NOMO-1 treated with dmso at 0.1 percent for 144 hours (cell line): ENCODE results near the gene NPBWR2.
"Not testable (repeated sequence)": the region's sequence is repeated elsewhere in the genome, so short reads cannot be mapped to it uniquely, and the experiment has no call there.

Source experiments
- DNase-seq: peaks from one replicate; lab custom pipeline; 2025; ENCODE audit not compliant: unreplicated experiment; lab: John Stamatoyannopoulos, UW

NPBWR2 gene

GRCh38 chr20:64087226-64087825, 20.0 kb downstream of the NPBWR2 start:
- not testable (repeated sequence) for DNase-seq

DNA sequence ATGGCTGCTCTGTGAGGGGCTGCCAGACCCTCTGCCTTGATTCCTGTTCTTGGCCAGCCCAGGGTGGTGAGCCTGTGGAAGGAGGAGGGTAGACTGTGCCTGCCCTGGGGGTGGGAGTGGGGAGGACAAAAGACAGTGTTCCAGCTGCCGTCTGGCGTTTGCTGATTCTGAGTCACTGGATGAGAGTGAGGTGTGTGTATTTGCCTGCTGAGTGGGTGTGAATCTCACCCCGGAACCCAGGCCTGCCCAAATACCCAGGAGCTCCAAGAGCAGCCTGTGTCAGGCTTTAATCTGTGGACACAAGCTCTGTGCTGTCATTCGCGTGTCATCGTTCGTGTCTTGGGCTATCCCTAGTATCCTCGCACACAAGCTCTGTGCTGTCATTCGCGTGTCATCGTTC, 20.6 kb downstream of the NPBWR2 start:
- DNase-seq, result no peak

DNA sequence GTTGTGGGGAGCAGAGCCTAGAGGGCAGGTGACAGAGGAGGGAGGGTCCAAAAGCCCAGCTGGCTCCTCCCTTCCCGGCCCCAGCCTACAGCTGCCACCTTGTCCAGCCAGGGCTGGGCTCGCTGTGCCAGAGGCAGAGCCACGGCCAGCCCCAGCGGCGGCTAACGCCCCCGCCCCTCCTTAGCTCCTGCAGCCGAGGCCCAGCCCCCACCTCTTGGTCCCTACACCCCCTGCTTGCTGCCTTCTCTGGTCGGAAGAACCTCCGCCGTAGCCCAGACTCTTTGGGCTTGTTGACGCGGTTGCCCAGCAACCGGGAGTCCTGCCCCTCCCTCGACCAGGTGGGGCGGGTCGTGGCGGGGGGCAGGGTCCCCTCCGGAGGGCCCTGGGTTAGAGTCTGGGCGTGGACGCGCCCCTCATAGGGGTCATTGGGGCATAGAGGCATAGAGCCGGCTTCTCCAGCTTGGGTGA, 22.6 kb downstream of the NPBWR2 start:
- DNase-seq, result no peak

- no peak for DNase-seq
These were observed 23.3 kb downstream of the NPBWR2 start, which contains the start of gene LKAAEAR1 for GRCh38 chr20:64083804-64084684. Gene LKAAEAR1 (minus strand): TSS chr20:64084398. CDS start chr20:64084219, 179 bp downstream.

DNA sequence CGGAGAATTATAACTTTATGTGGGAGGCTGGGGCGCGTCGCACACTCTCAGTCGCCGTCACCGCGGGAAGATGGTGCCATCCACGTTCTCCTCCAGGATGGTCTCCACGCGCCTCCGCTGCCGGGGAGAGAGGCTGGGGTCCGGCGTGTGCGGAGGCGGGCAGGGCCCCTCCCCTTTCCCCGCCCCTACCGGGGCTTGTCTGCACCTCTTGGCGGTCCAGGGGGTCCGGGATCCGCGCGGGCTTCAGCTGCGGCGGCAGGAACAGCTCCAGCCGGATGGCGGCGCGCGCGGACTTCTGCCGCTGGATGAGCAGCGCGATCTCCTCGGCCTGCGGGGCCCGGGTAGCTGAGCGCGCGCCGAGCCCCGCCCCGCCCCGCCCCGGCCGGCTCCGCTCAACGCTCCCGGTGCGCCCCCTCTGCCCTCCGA, 24.0 kb downstream of the NPBWR2 start:
- peak; percentile 29 for DNase-seq

DNA sequence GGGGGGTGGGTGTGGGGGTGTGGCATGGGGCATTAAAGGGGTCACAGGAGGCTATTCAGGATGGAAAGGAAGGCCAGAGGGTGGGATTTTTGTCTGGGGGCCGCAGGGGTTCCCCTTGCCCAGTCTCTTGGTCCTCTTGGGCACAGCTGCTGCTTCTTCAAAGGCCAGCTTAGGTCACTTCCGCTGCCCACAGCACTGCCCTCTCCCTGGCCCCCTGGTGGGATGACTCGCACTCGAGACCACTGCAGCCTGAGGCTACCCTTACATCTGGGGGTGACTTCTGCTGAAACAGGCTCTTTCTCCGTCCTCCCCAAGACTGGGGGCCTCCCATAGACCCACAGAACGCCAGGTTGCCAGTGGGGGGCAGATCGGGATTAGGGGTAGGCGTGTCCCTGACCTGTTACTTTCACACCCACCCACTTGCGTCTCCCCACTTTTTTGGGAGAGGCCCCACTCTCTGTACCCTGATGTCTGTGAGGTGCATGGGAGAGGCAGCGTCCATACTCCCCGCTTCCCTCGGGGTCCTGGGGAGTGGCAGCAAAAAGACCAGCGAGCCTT, 24.5 kb downstream of the NPBWR2 start:
- no peak for DNase-seq

- no peak for DNase-seq
These were observed 25.1 kb downstream of the NPBWR2 start for GRCh38 chr20:64082126-64082731.

- DNase-seq, result no peak
These were observed 25.8 kb downstream of the NPBWR2 start for GRCh38 chr20:64081624-64081964.

- no peak for DNase-seq
These were observed 26.3 kb downstream of the NPBWR2 start for GRCh38 chr20:64080813-64081623.

GRCh38 chr20:64080013-64080812, 27.2 kb downstream of the NPBWR2 start, which contains the start of gene OPRL1:
Gene OPRL1 (plus strand): TSS chr20:64080082. CDS start chr20:64092721, 12,639 bp downstream.
- DNase-seq, result no peak

DNA sequence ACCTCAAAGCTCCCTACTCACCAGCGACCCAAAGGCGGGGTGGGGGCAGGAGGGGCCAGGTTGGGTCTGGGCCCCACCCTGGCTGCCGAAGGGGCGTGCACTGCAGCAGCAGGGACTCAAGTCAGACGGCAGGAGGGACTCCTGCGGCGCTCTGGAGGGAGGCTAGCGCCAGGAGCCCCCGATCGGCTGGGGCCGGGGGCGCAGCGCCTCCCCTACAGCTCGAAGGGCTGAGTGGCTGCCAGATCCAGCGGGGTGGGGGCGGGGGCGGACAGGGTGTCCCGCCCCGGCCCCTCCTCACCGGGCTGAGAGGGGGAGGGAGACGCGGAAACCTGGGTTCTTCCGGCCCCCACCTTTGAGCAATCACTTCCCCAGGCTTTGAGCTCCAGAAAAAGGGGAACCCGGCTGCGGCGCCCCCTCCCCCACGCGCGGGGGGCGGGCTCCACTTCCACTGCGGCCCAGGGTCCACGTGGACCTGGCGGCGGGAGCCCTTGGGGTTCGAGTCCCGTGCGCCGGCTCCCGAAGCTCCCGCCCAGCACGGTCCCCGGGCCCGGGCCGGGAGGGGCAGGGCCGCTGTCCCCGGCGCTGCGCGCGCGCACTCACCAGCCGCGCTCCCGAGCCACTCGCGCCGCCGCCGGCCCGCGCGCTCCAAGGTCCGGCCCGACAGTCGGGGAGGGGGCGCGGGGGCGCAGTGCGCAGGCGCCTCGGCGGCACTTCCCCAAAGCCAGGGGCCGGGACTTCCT, 27.9 kb downstream of the NPBWR2 start, which contains the start of gene RGS19:
Gene RGS19, minus strand, starts transcription at position 246 of the 740 bp plus-strand sequence. CDS start 2,632 bp downstream, outside the sequence.
- peak; percentile 96 for DNase-seq

DNA sequence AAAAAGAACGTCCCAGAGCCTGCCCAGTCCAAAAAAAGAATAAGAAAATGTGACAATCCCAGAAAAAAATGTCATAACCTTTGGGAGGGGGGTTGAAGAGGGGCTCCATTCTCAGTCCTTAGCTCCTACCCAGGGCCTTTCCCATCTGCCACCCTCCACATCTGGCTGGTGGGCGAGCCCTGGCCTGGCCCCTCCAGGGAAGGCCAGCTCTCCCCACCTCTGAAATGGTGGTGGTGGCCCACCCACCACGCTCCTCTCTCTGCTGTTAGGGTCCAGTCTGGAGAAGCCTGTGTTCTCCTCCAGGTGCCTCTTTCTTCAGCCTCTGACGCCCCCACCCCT, 28.5 kb downstream of the NPBWR2 start:
- no peak for DNase-seq

- DNase-seq, result peak; percentile 48
These were observed 29.4 kb downstream of the NPBWR2 start for GRCh38 chr20:64077876-64078551.

DNA sequence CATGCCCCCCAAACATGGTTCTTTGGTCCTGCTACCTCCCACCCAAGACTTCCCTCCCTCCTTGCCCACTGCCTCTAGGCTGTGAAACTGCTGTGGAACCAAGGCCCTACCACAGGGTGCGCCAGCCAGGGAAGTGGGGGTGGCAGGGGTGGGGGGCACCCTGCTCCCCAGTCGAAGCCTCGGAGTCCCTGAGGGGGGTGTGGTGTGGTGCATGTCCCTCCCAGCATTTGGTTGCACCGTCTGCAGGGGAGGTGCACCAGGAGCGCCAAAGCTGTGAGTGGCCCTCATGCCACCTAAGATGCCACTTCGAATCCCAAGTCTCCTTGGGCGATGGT, 29.9 kb downstream of the NPBWR2 start:
- DNase-seq, result no peak

DNA sequence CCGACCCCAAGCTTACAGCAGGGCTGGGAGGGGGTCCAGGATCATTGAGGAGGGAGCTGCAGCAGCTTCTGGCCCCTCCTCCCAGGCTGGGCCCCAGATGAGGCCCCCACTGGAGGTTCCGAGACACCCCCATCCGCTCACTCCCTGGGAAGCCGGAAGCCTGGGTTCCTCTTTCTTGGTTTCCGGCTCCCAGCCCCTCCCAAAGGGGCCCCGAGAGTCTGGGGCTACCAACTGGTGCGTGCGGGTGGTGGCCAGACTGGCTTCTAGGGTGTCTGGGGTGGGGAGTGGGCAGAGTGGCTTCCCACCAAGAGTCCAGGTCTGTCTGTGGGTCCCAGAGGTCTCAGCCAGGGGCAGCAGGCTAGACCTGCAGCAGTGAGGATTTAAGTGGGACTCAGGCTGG, 30.3 kb downstream of the NPBWR2 start:
- DNase-seq, result peak; percentile 85

DNA sequence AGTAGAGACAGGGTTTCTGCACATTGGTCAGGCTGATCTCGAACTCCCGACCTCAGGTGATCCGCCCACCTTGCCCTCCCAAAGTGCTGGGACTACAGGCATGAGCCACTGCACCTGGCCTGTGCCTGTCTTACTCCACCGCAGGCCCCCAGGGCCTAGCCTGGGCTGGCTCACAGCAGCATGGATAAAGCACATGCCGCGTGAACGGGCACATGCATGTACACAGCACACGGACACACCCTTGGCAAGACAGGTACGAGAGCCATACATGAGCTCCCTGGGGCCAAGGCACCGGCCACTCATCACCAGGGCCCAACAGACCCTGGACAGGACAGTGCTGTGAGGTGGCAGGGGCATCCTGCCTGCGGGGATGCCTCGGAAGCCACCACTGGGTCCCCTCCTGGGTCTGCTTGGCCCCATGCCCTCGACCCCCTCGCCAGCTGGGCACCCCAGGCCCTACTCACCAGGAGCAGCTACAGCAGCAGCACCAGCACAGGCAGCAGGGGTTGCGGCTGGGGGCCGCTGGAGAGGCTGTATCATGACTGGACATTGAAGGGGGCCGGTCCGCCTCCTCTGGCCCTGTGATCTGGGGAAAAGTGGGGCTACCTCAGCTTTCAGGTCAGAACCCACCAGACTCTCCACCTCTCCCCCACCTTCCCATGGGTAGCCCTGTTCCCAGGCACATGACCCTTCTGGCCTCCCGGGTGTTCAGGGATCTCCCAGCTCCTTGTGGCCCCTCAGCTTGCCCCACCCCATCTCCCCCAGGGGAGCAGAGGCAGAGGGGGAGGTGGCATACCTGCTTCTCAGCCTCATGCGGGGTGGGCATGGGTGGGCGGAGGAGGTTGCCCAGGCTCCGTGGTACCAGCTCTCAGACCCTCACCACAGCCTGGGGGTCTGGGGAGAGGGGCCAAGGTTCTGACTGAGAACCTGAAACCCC, 31.0 kb downstream of the NPBWR2 start:
- no peak for DNase-seq

- no peak for DNase-seq
These were observed 31.8 kb downstream of the NPBWR2 start for GRCh38 chr20:64075556-64075955.

GRCh38 chr20:64074963-64075362, 32.4 kb downstream of the NPBWR2 start:
- no peak for DNase-seq
